K562 (cell line): ENCODE results near the gene RNASE3.

Source experiments
- BRCA1 ChIP-seq, 2 experiments: fragments of 450-650 bp in 1 of 2; sonication (generic) in 1 of 2; formaldehyde crosslinking in 1 of 2; IDR thresholded peaks; 2 replicates each; pipeline versions ENCODE4 v1.5.0 to v1.6.1; 2017 to 2020; ENCODE audit warnings: mild to moderate bottlenecking in 1 of 2, missing genetic modification reagents in 1 of 2
- BRF2 ChIP-seq: IDR thresholded peaks from 3 replicates; pipeline ENCODE4 v1.6.1; 2011; ENCODE audit warnings: borderline replicate concordance, mild to moderate bottlenecking; ENCODE audit not compliant: insufficient read length, insufficient read depth
- DPF2 ChIP-seq: fragments of 450-650 bp; IDR thresholded peaks from 2 replicates; pipeline ENCODE4 v1.6.1; 2016
- ETV5 ChIP-seq: sonication (generic); formaldehyde crosslinking; IDR thresholded peaks from 2 replicates; pipeline ENCODE4 v1.4.0; 2020; ENCODE audit warnings: low read depth, mild to moderate bottlenecking, missing genetic modification reagents
- MAX ChIP-seq: sonication (generic); formaldehyde crosslinking; IDR thresholded peaks from 2 replicates; pipeline ENCODE4 v1.9.0; 2022; ENCODE audit warnings: mild to moderate bottlenecking, missing genetic modification reagents
- REST ChIP-seq, 2 experiments: fragments of 450-650 bp; formaldehyde crosslinking in 1 of 2; IDR thresholded peaks; 2 replicates each; pipeline versions ENCODE4 v1.4.0 to v1.6.1; 2014 to 2020; ENCODE audit warnings: mild to moderate bottlenecking in 2 of 2, borderline replicate concordance in 1 of 2, low read depth in 1 of 2

GRCh38 chr14:20904393-20905029 lies 13.3 kb downstream of the RNASE3 start:
- TF ChIP-seq ETV5 (CRISPR knock-in tag) (no peak), DPF2 (no peak), REST (IDR thresholded peaks at IDR 0.05; ENCODE audit: borderline replicate concordance) (no peak), REST (CRISPR knock-in tag; IDR thresholded peaks at IDR 0.05; ENCODE audit: low read depth) (no peak), MAX (no peak), BRF2 (no peak), BRCA1 (IDR thresholded peaks at IDR 0.05) (no peak), BRCA1 (CRISPR knock-in tag; IDR thresholded peaks at IDR 0.05) (no peak)
